CD14-positive monocyte (primary cell): ENCODE data around the gene DTD1. TPM values are rescaled to one million over a fixed set of nuclear protein-coding genes. Genes with fewer than 3 reads are reported as not detected.

ENCODE experiments used
- DNase-seq, 3 donors: peaks; one replicate each; pipeline ENCODE4 v3.0.0-alpha.2; 2011 to 2022
- H2AFZ ChIP-seq: 2 replicates; pipeline ENCODE4 v1.6.0; 2012; ENCODE audit warnings: mild to moderate bottlenecking, low read depth, low read length, inconsistent platforms; ENCODE audit not compliant: insufficient read depth, poor library complexity, severe bottlenecking
- H3K27ac ChIP-seq, 2 donors: 1 replicate in 1 of 2; 2 replicates in 1 of 2; pipeline ENCODE4 v1.5.1; 2012 to 2013; ENCODE audit warnings: low read length in 2 of 2, control low read depth in 1 of 2, inconsistent platforms in 1 of 2, low read depth in 1 of 2, mild to moderate bottlenecking in 1 of 2
- H3K27me3 ChIP-seq, 2 donors: one replicate each; pipeline versions ENCODE4 v1.6.0 to v1.6.1; 2011 to 2013; ENCODE audit warnings: low read length in 2 of 2; ENCODE audit not compliant: control insufficient read depth in 2 of 2, insufficient read depth in 2 of 2
- H3K36me3 ChIP-seq, 2 donors: replicated peaks in 1 of 2; 1 replicate in 1 of 2; 2 replicates in 1 of 2; pipeline versions ENCODE4 v1.5.1 to v1.6.1; 2012 to 2013; ENCODE audit warnings: low read length in 2 of 2, control low read depth in 1 of 2, inconsistent platforms in 1 of 2, mild to moderate bottlenecking in 1 of 2; ENCODE audit not compliant: insufficient read depth in 2 of 2, control insufficient read depth in 1 of 2
- H3K4me1 ChIP-seq, 2 donors: 1 replicate in 1 of 2; 2 replicates in 1 of 2; pipeline versions ENCODE4 v1.5.1 to v1.6.1; 2012 to 2013; ENCODE audit warnings: low read length in 2 of 2, control low read depth in 1 of 2, inconsistent platforms in 1 of 2, mild to moderate bottlenecking in 1 of 2, moderate library complexity in 1 of 2; ENCODE audit not compliant: insufficient read depth in 2 of 2, control insufficient read depth in 1 of 2
- H3K4me2 ChIP-seq: replicated peaks from 2 replicates; pipeline ENCODE3; 2012; ENCODE audit warnings: low read length, moderate library complexity, mild to moderate bottlenecking; ENCODE audit not compliant: poor library complexity, severe bottlenecking; ENCODE audit errors: extremely low read depth
- H3K4me3 ChIP-seq, 3 experiments: fragments of 200-600 bp in 1 of 3; sonication (generic) in 1 of 3; replicated peaks in 1 of 3; 1 replicate in 2 of 3; 2 replicates in 1 of 3; pipeline ENCODE4 v1.5.1; 2011 to 2013; ENCODE audit warnings: low read length in 3 of 3, mild to moderate bottlenecking in 3 of 3, control low read depth in 2 of 3, low read depth in 2 of 3, inconsistent platforms in 1 of 3, moderate library complexity in 1 of 3
- H3K79me2 ChIP-seq: 2 replicates; pipeline ENCODE4 v1.6.0; 2012; ENCODE audit warnings: mild to moderate bottlenecking, control low read depth, inconsistent platforms, low read length, moderate library complexity; ENCODE audit not compliant: insufficient read depth
- H3K9ac ChIP-seq: 2 replicates; pipeline ENCODE4 v1.6.0; 2017; ENCODE audit warnings: low read length, mild to moderate bottlenecking; ENCODE audit not compliant: insufficient read depth, poor library complexity, severe bottlenecking
- H3K9me3 ChIP-seq, 2 donors: replicated peaks in 1 of 2; 1 replicate in 1 of 2; 2 replicates in 1 of 2; pipeline versions ENCODE4 v1.5.1 to v1.6.1; 2012 to 2013; ENCODE audit warnings: low read length in 2 of 2, control low read depth in 1 of 2; ENCODE audit not compliant: control insufficient read depth in 1 of 2, insufficient read depth in 1 of 2
- H4K20me1 ChIP-seq: 2 replicates; pipeline ENCODE4 v1.6.0; 2012; ENCODE audit warnings: mild to moderate bottlenecking, low read length, control low read depth, moderate library complexity; ENCODE audit not compliant: insufficient read depth
- H3K27ac Mint-ChIP-seq, 7 donors: one replicate each; pipeline ENCODE4 v1.8.0; 2020; ENCODE audit warnings: mild to moderate bottlenecking in 7 of 7, mixed read lengths in 7 of 7, moderate library complexity in 6 of 7, inconsistent platforms in 2 of 7
- H3K27me3 Mint-ChIP-seq, 3 donors: one replicate each; pipeline ENCODE4 v1.8.0; 2021 to 2022; ENCODE audit warnings: low read depth in 3 of 3, mild to moderate bottlenecking in 3 of 3, mixed read lengths in 3 of 3, moderate library complexity in 3 of 3, inconsistent platforms in 1 of 3
- H3K36me3 Mint-ChIP-seq, 2 donors: one replicate each; pipeline ENCODE4 v1.8.0; 2020; ENCODE audit warnings: mixed read lengths in 2 of 2, inconsistent platforms in 1 of 2, mild to moderate bottlenecking in 1 of 2
- H3K4me1 Mint-ChIP-seq: one replicate; pipeline ENCODE4 v1.8.0; 2020; ENCODE audit warnings: mild to moderate bottlenecking, mixed read lengths
- H3K4me3 Mint-ChIP-seq, 2 donors: one replicate each; pipeline ENCODE4 v1.8.0; 2020; ENCODE audit warnings: mild to moderate bottlenecking in 2 of 2, mixed read lengths in 2 of 2, moderate library complexity in 1 of 2
- H3K9me3 Mint-ChIP-seq, 7 donors: one replicate each; pipeline ENCODE4 v1.8.0; 2020 to 2022; ENCODE audit warnings: mixed read lengths in 7 of 7, mild to moderate bottlenecking in 6 of 7, moderate library complexity in 6 of 7, inconsistent platforms in 2 of 7
- WGBS: methylation state at CpG from one replicate; pipeline ENCODE4 v1.1.5; 2013; ENCODE audit warnings: missing lambda C conversion rate; ENCODE audit not compliant: insufficient coverage; 5-methylcytosine and 5-hydroxymethylcytosine counted together
- intact Hi-C, 2 donors: fragments of 100-400 bp; cut with micrococcal nuclease; formaldehyde crosslinking; loops; one replicate each; pipeline versions ENCODE4 v1.15.0 to v1.15.1; 2023
- polyA plus RNA-seq, 3 donors: library from polyadenylated mRNA; depleted of rRNA in 1 of 3; unstranded in 2 of 3; stranded (reverse) in 1 of 3; fragments of 300-500 nt in 2 of 3; fragments of >200 nt in 1 of 3; fragmentation: Illumina TruSeq in 2 of 3; gene quantifications; 1 replicate in 2 of 3; 2 replicates in 1 of 3; pipeline ENCODE4 v1.2.3, GENCODE V29; 2012 to 2021
- TF ChIP-seq, protein P1 (sequence below): fragments of 200-600 bp; IDR thresholded peaks from one replicate; pipeline ENCODE4 v1.8.0; 2022; ENCODE audit warnings: antibody characterized with exemption, mild to moderate bottlenecking

The DTD1 gene
- polyA plus RNA-seq, 3 donors = 18.8 to 33.6 (median 26.3) TPM

DNA sequence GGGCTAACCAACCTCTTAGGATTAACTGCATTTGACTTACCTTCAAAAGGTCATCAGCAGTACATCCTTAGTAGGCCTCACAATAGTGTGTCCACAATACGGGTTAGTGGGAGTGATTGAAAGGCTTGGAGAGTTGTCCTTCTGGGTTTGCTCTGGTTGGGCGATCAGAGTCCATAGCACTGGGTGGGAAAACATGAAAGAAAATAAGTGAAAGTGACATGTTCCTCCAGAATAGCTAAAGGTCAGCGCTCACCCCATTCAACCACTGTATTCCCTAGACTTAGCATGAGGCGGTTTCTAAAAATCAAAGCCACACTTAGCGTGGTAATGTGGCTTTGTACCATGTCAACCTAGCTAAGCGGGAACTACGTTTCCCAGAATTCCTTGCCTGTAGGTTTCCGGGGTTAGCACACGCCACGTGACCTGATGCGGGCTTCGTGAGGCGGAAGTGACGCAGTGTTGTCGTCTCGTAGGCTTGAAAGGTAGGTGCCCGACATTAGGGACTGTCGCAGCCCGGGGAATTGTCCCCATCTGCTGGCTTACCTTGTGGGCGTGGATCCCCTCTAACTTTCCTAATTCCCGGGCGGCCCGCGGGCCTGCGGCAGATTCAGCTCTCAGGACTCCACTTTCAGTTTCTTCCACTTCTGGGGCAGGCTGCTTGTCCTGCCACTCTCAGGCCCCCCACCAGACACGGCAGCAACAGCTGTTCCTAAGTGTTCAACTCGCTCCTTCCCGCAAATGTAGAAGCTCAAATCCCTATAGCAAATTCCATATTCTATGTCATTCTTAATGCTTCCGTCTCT lies 206.0 kb downstream of the DTD1 start:
- WGBS = 3% methylated on average over 23 of the region's 29 CpGs
- TF ChIP-seq, protein P1, sequence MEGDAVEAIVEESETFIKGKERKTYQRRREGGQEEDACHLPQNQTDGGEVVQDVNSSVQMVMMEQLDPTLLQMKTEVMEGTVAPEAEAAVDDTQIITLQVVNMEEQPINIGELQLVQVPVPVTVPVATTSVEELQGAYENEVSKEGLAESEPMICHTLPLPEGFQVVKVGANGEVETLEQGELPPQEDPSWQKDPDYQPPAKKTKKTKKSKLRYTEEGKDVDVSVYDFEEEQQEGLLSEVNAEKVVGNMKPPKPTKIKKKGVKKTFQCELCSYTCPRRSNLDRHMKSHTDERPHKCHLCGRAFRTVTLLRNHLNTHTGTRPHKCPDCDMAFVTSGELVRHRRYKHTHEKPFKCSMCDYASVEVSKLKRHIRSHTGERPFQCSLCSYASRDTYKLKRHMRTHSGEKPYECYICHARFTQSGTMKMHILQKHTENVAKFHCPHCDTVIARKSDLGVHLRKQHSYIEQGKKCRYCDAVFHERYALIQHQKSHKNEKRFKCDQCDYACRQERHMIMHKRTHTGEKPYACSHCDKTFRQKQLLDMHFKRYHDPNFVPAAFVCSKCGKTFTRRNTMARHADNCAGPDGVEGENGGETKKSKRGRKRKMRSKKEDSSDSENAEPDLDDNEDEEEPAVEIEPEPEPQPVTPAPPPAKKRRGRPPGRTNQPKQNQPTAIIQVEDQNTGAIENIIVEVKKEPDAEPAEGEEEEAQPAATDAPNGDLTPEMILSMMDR = no peak
- peaks cover 0 to 10% (median 4%) of the 10 kb centered on the region in 7 donors for H3K9me3 Mint-ChIP-seq
- Histone ChIP-seq H3K4me3 (peak overlapping the region; percentile 87 to 96 (median 91)), H3K9ac (peak overlapping the region; percentile 88), H3K27ac (peak overlapping the region; percentile 71 to 98), H3K79me2 (no peaks in the 10 kb centered on the region), H3K27me3 (peaks cover 0 to 11% of the 10 kb centered on the region in 2 donors), H3K4me2 (peak overlapping the region; percentile 74), H2AFZ (peak overlapping the region; percentile 89), H3K4me1 (peaks cover 6% of the 10 kb centered on the region in 2 donors), H3K9me3 (no peaks in the 10 kb centered on the region), H4K20me1 (no peaks in the 10 kb centered on the region), H3K36me3 (no peaks in the 10 kb centered on the region)
- peak overlapping the region; percentile 94 to 99 (median 98) for H3K27ac Mint-ChIP-seq
- DNase-seq = peak; percentile 90 to 97 (median 94)
- no peaks in the 10 kb centered on the region for H3K36me3 Mint-ChIP-seq
- H3K27me3 Mint-ChIP-seq = peaks cover 0 to 22% (median 7%) of the 10 kb centered on the region in 3 donors
- intact Hi-C loops = loop anchor here (5.0 to 10.0 kb wide), 4 partner anchors 209 to 659 kb away; partner anchors contain the start of genes ZNF133 (in 2 of the 2), DTD1 (in 1 of the 2), KAT14 (in 1 of the 2) and PET117 (in 1 of the 2)
- H3K4me3 Mint-ChIP-seq = peak overlapping the region; percentile 85 to 95
- peaks cover 8% of the 10 kb centered on the region for H3K4me1 Mint-ChIP-seq

DNA sequence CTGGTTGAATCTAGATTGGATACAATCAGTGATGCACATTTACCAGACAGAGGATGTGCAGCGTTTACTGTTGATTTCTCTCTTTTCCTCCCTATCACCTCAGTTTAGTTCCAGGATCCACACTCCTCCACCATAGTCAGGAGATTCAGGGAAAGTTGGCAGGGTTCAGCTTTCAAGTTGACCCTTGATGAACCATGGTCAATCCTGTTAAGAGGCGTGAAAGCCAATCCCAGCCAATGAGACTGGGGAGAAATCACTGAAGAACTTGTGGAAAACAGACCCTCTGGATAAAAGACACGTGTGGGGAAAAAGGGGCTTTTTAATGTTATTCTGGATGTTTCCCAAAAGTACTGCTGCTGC lies 206.6 kb downstream of the DTD1 start:
- no peaks in the 10 kb centered on the region for H3K79me2 ChIP-seq
- H4K20me1 ChIP-seq = no peaks in the 10 kb centered on the region
- TF ChIP-seq, protein P1 = no peak
- H3K9ac ChIP-seq = peak overlapping the region; percentile 88
- no peaks in the 10 kb centered on the region for H3K9me3 ChIP-seq
- H3K27ac ChIP-seq = peak overlapping the region; percentile 71 to 98
- no peak for DNase-seq
- no peaks in the 10 kb centered on the region for H3K36me3 ChIP-seq
- Mint-ChIP-seq H3K27ac (peak overlapping the region; percentile 94 to 99 (median 98)), H3K36me3 (no peaks in the 10 kb centered on the region), H3K4me1 (peaks cover 8% of the 10 kb centered on the region), H3K27me3 (peaks cover 0 to 22% (median 9%) of the 10 kb centered on the region in 3 donors), H3K9me3 (peaks cover 0 to 10% (median 4%) of the 10 kb centered on the region in 7 donors), H3K4me3 (peak overlapping the region; percentile 85 to 95)
- peak overlapping the region; percentile 87 to 96 (median 91) for H3K4me3 ChIP-seq
- H3K27me3 ChIP-seq = peaks cover 0 to 9% of the 10 kb centered on the region in 2 donors
- H3K4me1 ChIP-seq = peaks cover 6% of the 10 kb centered on the region in 2 donors
- H2AFZ ChIP-seq = peak overlapping the region; percentile 89
- 80% methylated on average over 2 of the region's 3 CpGs for WGBS
- H3K4me2 ChIP-seq = peak overlapping the region; percentile 74
- intact Hi-C loops = loop anchor here (5.0 to 10.0 kb wide), 4 partner anchors 210 to 660 kb away; partner anchors contain the start of genes ZNF133 (in 2 of the 2), DTD1 (in 1 of the 2), KAT14 (in 1 of the 2) and PET117 (in 1 of the 2)
